IMR-90 (cell line): ENCODE measurements around the gene SHOX.

ENCODE experiments used
- CTCF ChIP-seq: conservative IDR thresholded peaks from 2 replicates; pipeline ENCODE4 v1.5.1; 2012; ENCODE audit warnings: mild to moderate bottlenecking, low read depth, low read length, improper control_type of control experiment
- MXI1 ChIP-seq: IDR thresholded peaks from 2 replicates; pipeline ENCODE4 v1.6.1; 2012; ENCODE audit warnings: low read depth, mild to moderate bottlenecking, low read length, moderate library complexity, borderline replicate concordance

GRCh38 chrX:630007-630611 lies 482 bp upstream of the SHOX start:
- TF ChIP-seq CTCF: no peak
- no peak for TF ChIP-seq MXI1
